H9 (cell line): Measurements from ENCODE around the gene GARIN5A. TPM values are rescaled to one million over a fixed set of nuclear protein-coding genes. Genes with fewer than 3 reads are reported as not detected.

Experiments used
- DNase-seq: peaks from one replicate; pipeline ENCODE4 v3.0.0-alpha.2; 2017
- H2AFZ ChIP-seq: one replicate; pipeline ENCODE4 v1.6.1; 2013; ENCODE audit warnings: mild to moderate bottlenecking, low read length, control low read depth, moderate library complexity
- H2AK5ac ChIP-seq: 2 replicates; pipeline ENCODE4 v1.6.1; 2013; ENCODE audit warnings: low read length, control low read depth, mixed read lengths; ENCODE audit not compliant: insufficient read length
- H2BK120ac ChIP-seq: one replicate; pipeline ENCODE4 v1.6.1; 2013; ENCODE audit warnings: low read depth, mild to moderate bottlenecking, low read length, control low read depth, inconsistent platforms; ENCODE audit not compliant: poor library complexity, severe bottlenecking
- H2BK12ac ChIP-seq: 2 replicates; pipeline ENCODE4 v1.6.1; 2013; ENCODE audit warnings: low read length, control low read depth, mixed read lengths, low read depth; ENCODE audit not compliant: insufficient read length
- H2BK15ac ChIP-seq: 2 replicates; pipeline ENCODE4 v1.6.1; 2013; ENCODE audit warnings: low read depth, low read length, control low read depth
- H2BK20ac ChIP-seq: one replicate; pipeline ENCODE4 v1.6.1; 2013; ENCODE audit warnings: low read depth, mild to moderate bottlenecking, low read length, control low read depth, inconsistent platforms; ENCODE audit not compliant: poor library complexity, severe bottlenecking
- H2BK5ac ChIP-seq: 2 replicates; pipeline ENCODE4 v1.6.1; 2013; ENCODE audit warnings: low read length, control low read depth, mixed read lengths; ENCODE audit not compliant: insufficient read length
- H3K14ac ChIP-seq: 2 replicates; pipeline ENCODE4 v1.6.1; 2013; ENCODE audit warnings: low read length, control low read depth; ENCODE audit not compliant: insufficient read depth
- H3K18ac ChIP-seq: 2 replicates; pipeline ENCODE4 v1.6.1; 2013; ENCODE audit warnings: low read depth, mild to moderate bottlenecking, mixed read lengths, low read length, control low read depth; ENCODE audit not compliant: insufficient read length
- H3K23ac ChIP-seq: 2 replicates; pipeline ENCODE4 v1.6.1; 2013; ENCODE audit warnings: low read length, control low read depth, mixed read lengths, low read depth; ENCODE audit not compliant: insufficient read length
- H3K23me2 ChIP-seq: 2 replicates; pipeline ENCODE4 v1.6.1; 2013; ENCODE audit warnings: low read depth, mild to moderate bottlenecking, mixed read lengths, low read length, control low read depth; ENCODE audit not compliant: insufficient read length, poor library complexity, severe bottlenecking
- H3K27ac ChIP-seq: 2 replicates; pipeline ENCODE4 v1.5.1; 2013; ENCODE audit warnings: low read length, control low read depth, mixed read lengths, low read depth; ENCODE audit not compliant: insufficient read length
- H3K27me3 ChIP-seq: 2 replicates; pipeline ENCODE4 v1.6.1; 2013; ENCODE audit warnings: low read length, control low read depth, inconsistent platforms; ENCODE audit not compliant: insufficient read depth
- H3K4ac ChIP-seq: 2 replicates; pipeline ENCODE4 v1.6.1; 2013; ENCODE audit warnings: low read depth, mild to moderate bottlenecking, control low read depth, inconsistent platforms, low read length, moderate library complexity
- H3K4me1 ChIP-seq: 2 replicates; pipeline ENCODE4 v1.6.1; 2013; ENCODE audit warnings: low read length, control low read depth, inconsistent platforms; ENCODE audit not compliant: insufficient read depth
- H3K4me2 ChIP-seq: 2 replicates; pipeline ENCODE4 v1.6.1; 2013; ENCODE audit warnings: low read length, control low read depth, mixed read lengths; ENCODE audit not compliant: insufficient read length, insufficient read depth
- H3K56ac ChIP-seq: 2 replicates; pipeline ENCODE4 v1.6.1; 2013; ENCODE audit warnings: low read depth, mild to moderate bottlenecking, mixed read lengths, low read length, control low read depth; ENCODE audit not compliant: insufficient read length
- H3K79me1 ChIP-seq: 2 replicates; pipeline ENCODE4 v1.6.1; 2013; ENCODE audit warnings: low read depth, mild to moderate bottlenecking, moderate library complexity, low read length, control low read depth, inconsistent platforms; ENCODE audit not compliant: insufficient read depth, poor library complexity, severe bottlenecking
- H3K79me2 ChIP-seq: 2 replicates; pipeline ENCODE4 v1.6.1; 2013; ENCODE audit warnings: low read length, control low read depth, inconsistent platforms; ENCODE audit not compliant: insufficient read depth
- H3K9ac ChIP-seq: 2 replicates; pipeline ENCODE4 v1.6.1; 2013; ENCODE audit warnings: low read length, control low read depth, mixed read lengths; ENCODE audit not compliant: insufficient read length; ENCODE audit errors: extremely low read depth
- H3K9me3 ChIP-seq: one replicate; pipeline ENCODE4 v1.6.1; 2013; ENCODE audit warnings: low read depth, low read length, inconsistent platforms; ENCODE audit not compliant: control insufficient read depth
- H3T11ph ChIP-seq: one replicate; pipeline ENCODE4 v1.6.1; 2013; ENCODE audit warnings: mild to moderate bottlenecking, low read length, control low read depth, inconsistent platforms
- H4K20me1 ChIP-seq: one replicate; pipeline ENCODE4 v1.6.1; 2013; ENCODE audit not compliant: control insufficient read depth, insufficient read length, insufficient read depth
- H4K5ac ChIP-seq: 2 replicates; pipeline ENCODE4 v1.6.1; 2013; ENCODE audit warnings: low read depth, mild to moderate bottlenecking, mixed read lengths, low read length, control low read depth; ENCODE audit not compliant: insufficient read length
- H4K8ac ChIP-seq: replicated peaks from 2 replicates; pipeline ENCODE4 v1.6.1; 2013; ENCODE audit warnings: low read length, control low read depth, mixed read lengths, low read depth; ENCODE audit not compliant: insufficient read length
- H4K91ac ChIP-seq: 2 replicates; pipeline ENCODE4 v1.6.1; 2013; ENCODE audit warnings: low read depth, mild to moderate bottlenecking, moderate library complexity, mixed read lengths, low read length, control low read depth; ENCODE audit not compliant: insufficient read length
- H3K27ac Mint-ChIP-seq, 3 experiments: 2 replicates in 2 of 3; 3 replicates in 1 of 3; pipeline ENCODE4 v1.8.0; 2020 to 2021; ENCODE audit warnings: mixed read lengths in 3 of 3, mild to moderate bottlenecking in 1 of 3, moderate library complexity in 1 of 3
- H3K27me3 Mint-ChIP-seq: 2 replicates; pipeline ENCODE4 v1.8.0; 2021; ENCODE audit warnings: low read depth, mild to moderate bottlenecking, moderate library complexity, mixed read lengths
- H3K36me3 Mint-ChIP-seq, 3 experiments: 2 replicates in 2 of 3; 3 replicates in 1 of 3; pipeline ENCODE4 v1.8.0; 2020 to 2021; ENCODE audit warnings: low read depth in 3 of 3, mixed read lengths in 3 of 3; ENCODE audit not compliant: insufficient read depth in 1 of 3
- H3K4me1 Mint-ChIP-seq, 2 experiments: 2 replicates each; pipeline ENCODE4 v1.8.0; 2020; ENCODE audit warnings: mixed read lengths in 2 of 2
- H3K4me3 Mint-ChIP-seq, 2 experiments: 2 replicates in 1 of 2; 3 replicates in 1 of 2; pipeline ENCODE4 v1.8.0; 2020 to 2021; ENCODE audit warnings: mild to moderate bottlenecking in 2 of 2, mixed read lengths in 2 of 2, moderate library complexity in 1 of 2
- H3K9me3 Mint-ChIP-seq, 2 experiments: 2 replicates in 1 of 2; 3 replicates in 1 of 2; pipeline ENCODE4 v1.8.0; 2020; ENCODE audit warnings: mild to moderate bottlenecking in 2 of 2, mixed read lengths in 2 of 2, moderate library complexity in 1 of 2
- CTCF ChIP-seq: fragments of 200-600 bp; sonication (generic); conservative IDR thresholded peaks from 3 replicates; pipeline ENCODE4 v1.8.0; 2021; ENCODE audit warnings: antibody characterized with exemption, mild to moderate bottlenecking
- WGBS: extraction: QIAGEN DNeasy Blood & Tissue Kit; methylation state at CpG from one replicate; pipeline ENCODE4 v1.1.7; 2013; ENCODE audit warnings: missing lambda C conversion rate, low lambda C conversion rate, mixed read lengths; ENCODE audit not compliant: insufficient read length; ENCODE audit errors: extremely low coverage; 5-methylcytosine and 5-hydroxymethylcytosine counted together
- total RNA-seq: library from RNA; stranded (reverse); gene quantifications from 2 replicates; pipeline ENCODE4 v1.2.1, GENCODE V29; 2021

GARIN5A gene
- total RNA-seq, 1 experiment from 2014 or later = 9.5 TPM

- Histone ChIP-seq H3K79me1 (no peaks in the 10 kb centered on the region), H2AK5ac (no peak overlapping the region), H3K18ac (no peak overlapping the region), H3K23ac (no peak overlapping the region), H3K14ac (no peak overlapping the region), H2BK20ac (no peak overlapping the region), H3K79me2 (no peaks in the 10 kb centered on the region), H4K8ac (no peak overlapping the region), H3K4ac (no peak overlapping the region), H3T11ph (no peak overlapping the region), H3K27me3 (peaks cover 2% of the 10 kb centered on the region; the same call in 1 of the 2 replicates), H3K9me3 (no peaks in the 10 kb centered on the region), H2BK12ac (no peak overlapping the region), H3K9ac (no peak overlapping the region), H2AFZ (no peak overlapping the region), H3K56ac (no peak overlapping the region), H3K27ac (no peak overlapping the region), H2BK120ac (no peak overlapping the region), H3K4me1 (no peaks in the 10 kb centered on the region), H2BK5ac (no peak overlapping the region), H4K20me1 (no peaks in the 10 kb centered on the region), H3K4me2 (no peak overlapping the region), H4K5ac (no peak overlapping the region), H2BK15ac (no peak overlapping the region), H3K23me2 (no peaks in the 10 kb centered on the region), H4K91ac (no peak overlapping the region)
- Mint-ChIP-seq H3K27ac (no peak overlapping the region), H3K27me3 (peaks cover 27% of the 10 kb centered on the region), H3K36me3 (no peaks in the 10 kb centered on the region; a peak in 1 of 7 replicates), H3K4me1 (peaks cover 7 to 12% of the 10 kb centered on the region in 2 experiments), H3K9me3 (no peaks in the 10 kb centered on the region; a peak in 1 of 5 replicates), H3K4me3 (no peak overlapping the region)
- WGBS = no CpG with 5 or more reads among the region's 8 CpGs
- DNase-seq = no peak
- TF ChIP-seq CTCF = no peak
These were observed 30.7 kb upstream of the GARIN5A start for GRCh38 chr19:50507376-50507775.
